NCI-H748 treated with DMSO at 0.1 percent for 48 hours (cell line): ENCODE data around the gene NKPD1.

ENCODE experiments used
- DNase-seq: peaks from one replicate; lab custom pipeline; 2025; lab: John Stamatoyannopoulos, UW

The NKPD1 gene

GRCh38 chr19:45154064-45154827 lies 6.5 kb downstream of the NKPD1 start:
- no peak for DNase-seq

- no peak for DNase-seq
These were observed 7.3 kb downstream of the NKPD1 start for GRCh38 chr19:45153339-45154063.

GRCh38 chr19:45152504-45153338 lies 8.1 kb downstream of the NKPD1 start:
- DNase-seq, result no peak

DNA sequence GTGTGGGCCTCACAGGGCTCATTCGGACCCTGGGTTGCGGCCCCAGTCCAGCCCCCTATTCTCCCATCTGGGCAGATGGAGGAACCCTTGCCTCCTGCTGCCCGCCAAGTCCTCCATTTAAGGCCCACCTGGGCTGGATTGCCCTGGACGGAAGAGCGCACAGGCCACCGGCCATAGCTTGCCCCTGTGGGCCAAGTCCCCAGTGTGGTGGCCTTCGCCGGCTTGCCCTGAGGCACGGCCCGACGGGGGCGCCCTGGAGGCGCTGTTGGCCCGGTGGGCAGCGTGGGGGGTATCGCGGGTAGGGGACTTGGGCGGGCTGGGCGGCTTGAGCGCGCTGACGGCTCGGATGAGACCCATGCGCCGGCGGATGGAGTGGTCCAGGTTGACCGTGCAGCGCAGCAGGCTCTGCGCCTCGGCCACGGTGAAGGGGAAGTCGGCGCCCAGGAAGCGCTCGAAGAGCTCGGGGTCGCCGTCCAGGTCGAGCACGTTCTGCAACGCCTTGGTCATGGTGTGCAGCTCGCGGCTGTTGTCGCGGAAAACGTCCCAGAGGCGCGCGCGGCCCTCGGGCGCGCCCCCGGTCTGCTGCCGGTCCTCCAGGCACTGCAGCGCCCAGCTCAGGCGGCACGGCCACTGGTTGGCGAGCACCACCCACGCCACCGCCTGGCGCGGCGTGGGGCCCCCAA lies 8.8 kb downstream of the NKPD1 start:
- DNase-seq, result no peak

GRCh38 chr19:45151320-45151719 lies 9.5 kb downstream of the NKPD1 start:
- no peak for DNase-seq

DNA sequence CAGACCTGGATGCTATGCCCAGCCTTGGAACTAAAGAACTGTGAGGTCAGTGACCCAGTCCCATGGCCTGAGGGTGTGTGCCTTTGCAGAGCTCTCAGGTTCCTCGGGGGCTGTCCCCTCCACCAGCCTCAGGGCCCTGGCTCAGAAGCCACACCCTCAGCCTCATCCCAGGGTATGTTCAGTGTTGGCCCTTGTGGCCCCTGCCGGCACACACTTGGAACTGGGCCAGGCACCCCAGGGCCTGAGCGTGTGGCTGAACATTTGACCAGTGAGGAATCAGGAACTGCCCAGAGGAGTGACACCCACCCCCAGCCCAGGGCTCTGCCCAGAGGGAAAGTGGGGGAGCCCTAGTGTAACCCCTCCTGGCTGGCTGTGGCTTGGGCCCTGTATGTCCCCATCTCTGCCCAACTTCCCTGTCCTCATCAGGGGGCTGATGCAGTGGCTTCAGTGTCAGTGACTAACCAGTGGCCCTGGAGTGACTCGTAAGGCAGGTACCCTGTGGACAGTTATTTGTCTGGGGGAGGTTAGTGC lies 10.0 kb downstream of the NKPD1 start:
- no peak for DNase-seq

DNA sequence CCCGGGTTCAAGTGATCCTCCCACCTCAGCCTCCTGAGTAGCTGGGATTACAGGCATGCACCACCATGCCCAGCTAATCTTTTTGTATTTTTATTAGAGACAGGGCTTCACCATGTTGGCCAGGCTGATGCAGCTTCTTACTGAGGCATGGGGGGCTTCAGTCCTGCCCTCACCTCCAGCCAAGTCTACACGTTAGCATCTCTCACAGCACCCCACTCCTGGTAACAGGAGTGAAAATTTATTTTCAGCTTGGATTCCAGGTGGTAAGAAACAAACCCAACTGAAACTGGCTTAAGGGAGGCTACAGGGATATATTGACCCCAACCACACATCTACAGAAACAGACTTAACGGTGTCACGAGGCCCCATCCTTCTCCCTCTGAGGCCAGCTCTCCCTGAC lies 10.6 kb downstream of the NKPD1 start:
- DNase-seq, result no peak

DNA sequence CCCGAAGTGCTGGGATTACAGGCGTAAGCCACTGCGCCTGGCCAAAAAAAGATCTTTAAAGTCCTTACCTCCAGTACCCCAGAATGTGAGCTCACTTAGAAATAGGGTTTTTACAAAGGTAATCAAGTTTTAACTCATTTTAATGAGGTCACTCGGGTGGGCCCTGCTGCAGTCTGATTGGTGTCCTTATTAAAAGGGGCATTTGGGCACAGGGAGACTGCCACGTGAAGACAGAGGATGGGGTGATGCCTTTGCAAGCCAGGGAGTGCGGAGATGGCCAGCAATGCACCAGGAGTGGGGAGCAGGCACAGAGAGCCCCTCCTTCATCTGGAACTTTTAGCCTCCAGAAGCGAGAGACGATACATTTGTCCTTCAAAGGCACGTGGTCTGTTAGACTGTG lies 11.7 kb downstream of the NKPD1 start:
- no peak for DNase-seq

GRCh38 chr19:45147835-45148676 lies 12.7 kb downstream of the NKPD1 start:
- DNase-seq, result no peak

DNA sequence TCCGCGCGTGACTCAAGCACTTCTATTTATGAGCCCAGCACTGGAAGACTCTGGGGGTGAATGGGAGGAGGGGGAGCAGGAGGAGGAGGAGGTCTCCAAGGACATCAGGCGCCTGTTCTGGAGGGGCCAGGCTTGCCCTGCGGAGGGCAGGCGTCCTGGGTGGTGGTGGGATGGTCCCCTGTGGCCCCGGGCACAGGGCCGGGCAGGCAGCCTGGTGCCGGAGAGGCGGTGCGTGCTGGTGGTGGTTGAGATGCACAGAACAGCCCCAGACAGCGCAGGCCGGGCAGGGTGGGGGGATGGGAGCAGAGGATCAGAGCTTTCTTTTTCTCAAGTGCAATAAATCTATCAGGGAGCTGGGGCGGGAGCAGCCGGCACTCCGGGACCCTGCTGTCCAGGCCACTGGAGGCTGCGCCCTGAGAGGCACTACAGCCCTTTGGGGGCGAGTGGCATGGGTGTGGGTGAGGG lies 14.0 kb downstream of the NKPD1 start:
- no peak for DNase-seq

DNA sequence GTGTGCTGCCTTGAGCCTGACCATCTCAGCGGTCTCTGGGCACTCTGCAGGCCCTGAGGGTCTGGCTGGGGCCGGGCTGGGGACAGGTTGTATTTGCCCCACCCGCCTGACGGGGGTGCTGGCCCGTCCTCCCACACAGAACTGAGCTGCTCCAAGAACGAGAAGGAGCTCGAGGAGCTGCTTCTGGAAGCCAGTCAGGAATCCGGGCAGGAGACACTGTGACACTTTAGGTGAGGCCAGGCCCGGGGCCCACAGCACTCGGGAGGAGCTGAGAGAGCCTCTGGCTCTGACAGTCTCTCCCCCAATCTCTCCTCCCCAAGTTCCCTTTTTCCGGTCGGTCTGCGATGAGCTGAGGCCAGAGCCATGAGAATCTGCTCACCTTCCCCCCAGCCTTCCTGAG lies 14.5 kb downstream of the NKPD1 start:
- no peak for DNase-seq

GRCh38 chr19:45145270-45146189 lies 15.3 kb downstream of the NKPD1 start:
- DNase-seq, result no peak

DNA sequence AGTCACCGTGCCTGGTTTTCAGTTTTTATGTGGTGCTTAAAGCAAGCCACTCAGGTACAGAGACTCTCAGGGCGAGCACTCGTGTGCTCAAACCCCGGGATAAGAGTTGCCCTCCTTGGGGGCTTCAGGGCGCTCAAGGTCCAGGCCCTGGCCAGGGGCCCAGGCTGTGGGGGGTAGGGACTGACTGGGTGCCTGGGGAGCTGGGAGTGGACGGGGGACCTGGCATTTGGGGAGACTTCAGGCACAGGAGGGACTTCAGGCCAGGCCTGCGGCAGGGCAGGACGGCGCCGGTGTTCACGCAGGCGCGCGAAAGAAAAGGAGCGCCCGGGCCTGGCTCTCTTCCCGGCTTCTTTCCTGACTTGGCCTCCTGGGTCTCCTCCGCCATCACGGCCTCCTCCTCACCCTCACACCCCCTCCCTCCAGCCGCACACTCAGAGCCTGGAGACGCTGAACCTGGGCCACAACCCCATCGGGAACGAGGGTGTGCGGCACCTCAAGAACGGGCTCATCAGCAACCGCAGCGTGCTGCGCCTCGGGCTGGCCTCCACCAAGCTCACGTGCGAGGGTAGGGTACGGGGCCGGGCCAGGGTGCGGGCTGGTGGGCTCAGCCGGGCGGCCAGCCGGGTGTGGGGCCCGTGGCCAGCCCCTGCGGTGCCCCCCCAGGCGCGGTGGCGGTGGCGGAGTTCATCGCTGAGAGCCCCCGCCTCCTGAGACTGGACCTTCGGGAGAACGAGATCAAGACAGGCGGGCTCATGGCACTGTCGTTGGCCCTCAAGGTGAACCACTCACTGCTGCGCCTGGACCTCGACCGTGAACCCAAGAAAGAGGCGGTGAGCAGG lies 16.1 kb downstream of the NKPD1 start:
- DNase-seq, result no peak

DNA sequence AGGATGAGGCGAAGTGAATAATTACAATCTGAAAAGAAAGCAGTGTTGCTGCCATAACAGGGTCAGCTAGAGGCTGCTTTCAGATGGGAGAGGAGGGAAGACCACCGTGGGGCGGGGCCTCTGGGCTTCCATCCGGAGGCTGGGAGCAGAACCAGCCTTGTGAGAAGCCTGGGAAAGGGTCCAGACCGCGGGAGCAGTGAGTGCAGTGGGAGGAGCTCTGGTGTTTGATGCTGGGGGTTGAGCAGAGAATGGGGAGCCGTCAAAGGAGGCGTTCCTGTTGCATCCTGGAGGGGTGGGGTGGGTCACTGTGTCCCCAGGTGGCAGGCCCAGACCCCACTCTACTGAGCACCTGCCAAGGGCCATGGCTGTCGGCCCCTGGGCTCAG lies 18.1 kb downstream of the NKPD1 start:
- DNase-seq, result no peak

GRCh38 chr19:45142016-45142725 lies 18.6 kb downstream of the NKPD1 start:
- DNase-seq, result no peak

GRCh38 chr19:45141203-45141900 lies 19.4 kb downstream of the NKPD1 start:
- no peak for DNase-seq

GRCh38 chr19:45140533-45140932 lies 20.2 kb downstream of the NKPD1 start:
- DNase-seq, result no peak

DNA sequence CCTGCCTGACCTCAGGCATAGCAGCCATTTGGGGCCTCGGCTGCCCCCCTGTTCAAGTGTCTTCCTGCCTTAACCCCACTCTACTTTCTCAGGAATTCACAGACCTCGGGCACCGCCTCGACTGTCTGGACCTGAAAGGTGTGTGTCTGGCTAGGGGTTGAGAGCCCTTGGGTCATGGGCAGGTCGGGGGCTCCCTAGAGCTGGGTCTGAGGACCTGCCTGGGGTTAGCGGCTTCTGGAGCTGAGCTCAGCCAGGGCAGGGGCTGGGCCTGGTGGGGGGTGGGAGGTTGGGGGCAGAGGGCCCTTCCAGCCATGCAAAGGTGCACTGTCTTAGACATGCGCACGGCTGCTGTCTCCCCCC lies 20.7 kb downstream of the NKPD1 start:
- no peak for DNase-seq
